Gastrocnemius medialis (tissue), 4 donors: ENCODE results near the gene PRKCA. TPM values are rescaled to one million over a fixed set of nuclear protein-coding genes. Genes with fewer than 3 reads are reported as not detected.

Experiments
- ATAC-seq, 2 donors: fragments of 150-250 bp; one replicate each; pipeline ENCODE4 v1.9.1; 2016
- DNase-seq, 2 donors: peaks; one replicate each; pipeline ENCODE4 v3.0.0-alpha.2; 2019
- H3K27ac ChIP-seq, 4 donors: fragments of 200-600 bp; sonication (generic); 1 replicate in 1 of 4; 2 replicates in 3 of 4; pipeline ENCODE4 v1.5.1; 2016 to 2018; ENCODE audit warnings: mild to moderate bottlenecking in 2 of 4, moderate library complexity in 1 of 4
- H3K27me3 ChIP-seq, 3 donors: fragments of 200-600 bp; sonication (generic) in 2 of 3; 1 replicate in 1 of 3; 2 replicates in 2 of 3; pipeline versions ENCODE4 v1.5.1 to v1.6.0; 2016 to 2019; ENCODE audit warnings: mild to moderate bottlenecking in 1 of 3, moderate library complexity in 1 of 3
- H3K36me3 ChIP-seq, 2 donors: fragments of 200-600 bp; sonication (generic) in 1 of 2; one replicate each; pipeline ENCODE4 v1.5.1; 2017 to 2018
- H3K4me1 ChIP-seq, 2 donors: fragments of 200-600 bp; sonication (generic) in 1 of 2; one replicate each; pipeline ENCODE4 v1.5.1; 2016 to 2017; ENCODE audit warnings: mild to moderate bottlenecking in 2 of 2
- H3K4me3 ChIP-seq, 4 donors: fragments of 200-600 bp; sonication (generic) in 3 of 4; 1 replicate in 1 of 4; 2 replicates in 3 of 4; pipeline ENCODE4 v1.5.1; 2016 to 2019; ENCODE audit warnings: mild to moderate bottlenecking in 2 of 4
- H3K9me3 ChIP-seq, 3 donors: fragments of 200-600 bp; sonication (generic) in 2 of 3; 1 replicate in 1 of 3; 2 replicates in 2 of 3; pipeline ENCODE4 v1.5.1; 2016 to 2019
- CTCF ChIP-seq, 5 experiments: fragments of 450-650 bp in 3 of 5; fragments of 200-600 bp in 2 of 5; sonication (generic) in 2 of 5; IDR thresholded peaks in 4 of 5; conservative IDR thresholded peaks in 1 of 5; 1 replicate in 4 of 5; 2 replicates in 1 of 5; pipeline ENCODE4 v1.5.1; 2016 to 2019; ENCODE audit warnings: antibody characterized with exemption in 5 of 5, mild to moderate bottlenecking in 3 of 5, moderate library complexity in 3 of 5
- POLR2A ChIP-seq, 2 donors: fragments of 450-650 bp; IDR thresholded peaks; one replicate each; pipeline ENCODE4 v1.6.1; 2017; ENCODE audit warnings: antibody characterized with exemption in 2 of 2, mild to moderate bottlenecking in 2 of 2, moderate library complexity in 2 of 2
- in situ Hi-C, 4 donors: fragments of 200-750 bp; cut with MboI; loops; one replicate each; pipeline versions ENCODE4 v1.15.0 to v1.8.0; 2017; ENCODE audit warnings: low sequenced_read_pairs in 4 of 4
- intact Hi-C: fragments of 100-400 bp; cut with DNase I; formaldehyde crosslinking; loops from one replicate; pipeline ENCODE4 v1.15.1; 2023; ENCODE audit warnings: low total_unique reads
- total RNA-seq, 4 donors: library from RNA; depleted of rRNA; stranded (reverse); fragments of >200 nt; gene quantifications; one replicate each; pipeline versions ENCODE4 v1.1.0 to v1.2.3, GENCODE V29; 2016

Gene PRKCA
- total RNA-seq, 4 donors from 2014 or later, result 7.6 to 16.8 (median 11.1) TPM

- in situ Hi-C loops (no loop called here), intact Hi-C loops (no loop called here)
- ATAC-seq, result no peak
These were observed 51.6 kb downstream of the PRKCA start for GRCh38 chr17:66353937-66354401.

GRCh38 chr17:66354472-66354871, 52.1 kb downstream of the PRKCA start:
- intact Hi-C loops (no loop called here), in situ Hi-C loops (no loop called here)
- ATAC-seq, result no peak
- DNase-seq, result no peak
- no peaks in the 10 kb centered on the region for H3K36me3 ChIP-seq
- no peak for TF ChIP-seq CTCF (IDR thresholded peaks at IDR 0.05 in 4 of 5, conservative IDR thresholded peaks at IDR 0.05 in 1 of 5)
- no peak for TF ChIP-seq POLR2A (IDR thresholded peaks at IDR 0.05)
- no peak overlapping the region for H3K27ac ChIP-seq
- no peaks in the 10 kb centered on the region for H3K27me3 ChIP-seq
- no peaks in the 10 kb centered on the region for H3K9me3 ChIP-seq
- H3K4me1 ChIP-seq, result peaks cover 11% of the 10 kb centered on the region in 2 donors
- no peak overlapping the region for H3K4me3 ChIP-seq

More at GRCh38 chr17:66353937-66354401, 51.6 kb downstream of the PRKCA start:
- Histone ChIP-seq H3K36me3 (no peaks in the 10 kb centered on the region), H3K27me3 (no peaks in the 10 kb centered on the region), H3K4me3 (no peak overlapping the region), H3K9me3 (no peaks in the 10 kb centered on the region), H3K27ac (no peak overlapping the region), H3K4me1 (peaks cover 16% of the 10 kb centered on the region in 2 donors)
- TF ChIP-seq POLR2A (IDR thresholded peaks at IDR 0.05) (no peak), CTCF (IDR thresholded peaks at IDR 0.05 in 4 of 5, conservative IDR thresholded peaks at IDR 0.05 in 1 of 5) (no peak)
- no peak for DNase-seq

GRCh38 chr17:66354981-66355380, 52.6 kb downstream of the PRKCA start:
- Histone ChIP-seq H3K27ac (no peak overlapping the region), H3K27me3 (no peaks in the 10 kb centered on the region), H3K36me3 (no peaks in the 10 kb centered on the region), H3K4me3 (no peak overlapping the region), H3K4me1 (peaks cover 6% of the 10 kb centered on the region in 2 donors), H3K9me3 (no peaks in the 10 kb centered on the region)
- no peak for TF ChIP-seq CTCF (IDR thresholded peaks at IDR 0.05 in 4 of 5, conservative IDR thresholded peaks at IDR 0.05 in 1 of 5)
- no peak for TF ChIP-seq POLR2A (IDR thresholded peaks at IDR 0.05)
- in situ Hi-C loops, result no loop called here
- intact Hi-C loops, result no loop called here
- no peak for ATAC-seq
- DNase-seq, result no peak

- H3K27ac ChIP-seq, result no peak overlapping the region
- H3K4me1 ChIP-seq, result peaks cover under 1 to 1% of the 10 kb centered on the region in 2 donors
- no peak overlapping the region for H3K4me3 ChIP-seq
- intact Hi-C loops, result no loop called here
- no peaks in the 10 kb centered on the region for H3K36me3 ChIP-seq
- H3K27me3 ChIP-seq, result no peaks in the 10 kb centered on the region
- H3K9me3 ChIP-seq, result no peaks in the 10 kb centered on the region
- in situ Hi-C loops, result no loop called here
- TF ChIP-seq POLR2A (IDR thresholded peaks at IDR 0.05) (no peak), CTCF (IDR thresholded peaks at IDR 0.05 in 4 of 5, conservative IDR thresholded peaks at IDR 0.05 in 1 of 5) (no peak)
- no peak for DNase-seq
- ATAC-seq, result no peak
These were observed 53.1 kb downstream of the PRKCA start for GRCh38 chr17:66355510-66355909.

- Histone ChIP-seq H3K4me1 (no peaks in the 10 kb centered on the region), H3K4me3 (no peak overlapping the region), H3K27me3 (no peaks in the 10 kb centered on the region), H3K27ac (no peak overlapping the region), H3K36me3 (no peaks in the 10 kb centered on the region), H3K9me3 (no peaks in the 10 kb centered on the region)
- DNase-seq (no peak), ATAC-seq (no peak)
- intact Hi-C loops (no loop called here), in situ Hi-C loops (no loop called here)
- TF ChIP-seq POLR2A (IDR thresholded peaks at IDR 0.05) (no peak), CTCF (IDR thresholded peaks at IDR 0.05 in 4 of 5, conservative IDR thresholded peaks at IDR 0.05 in 1 of 5) (no peak)
These were observed 54.6 kb downstream of the PRKCA start for GRCh38 chr17:66357037-66357436.
